ENCODE measurements around the gene ADGRB2. TPM values are rescaled to one million over a fixed set of nuclear protein-coding genes. Genes with fewer than 3 reads are reported as not detected.

ADGRB2 gene
- total and polyA plus RNA-seq, 2 experiments from 2014 or later, result 0.51 to 3.6 TPM

- Histone ChIP-seq H3K9me3 (ENCODE audit: low read depth) (no peaks in the 10 kb centered on the region), H3F3A (ENCODE audit: insufficient read depth) (peaks cover 11% of the 10 kb centered on the region), H2AFZ (no peak overlapping the region), H4K20me1 (ENCODE audit: insufficient read depth) (no peaks in the 10 kb centered on the region), H3K79me2 (ENCODE audit: insufficient read depth) (no peaks in the 10 kb centered on the region), H3K9me2 (ENCODE audit: insufficient read depth) (no peaks in the 10 kb centered on the region), H3K36me3 (ENCODE audit: low read depth) (no peaks in the 10 kb centered on the region), H3K27me3 (replicated peaks; ENCODE audit: insufficient read depth) (no peaks in the 10 kb centered on the region), H3K4me2 (ENCODE audit: unreplicated experiment) (no peak overlapping the region), H3K4me3 (no peak overlapping the region), H3K4me1 (ENCODE audit: insufficient read depth) (peaks cover 15% of the 10 kb centered on the region; the same call in 1 of the 2 replicates), H3K9ac (no peak overlapping the region), H3K27ac (no peak overlapping the region)
- DNase-seq, result no peak
- TF ChIP-seq EZH2phosphoT487 (IDR thresholded peaks at IDR 0.05; ENCODE audit: insufficient read depth, low read depth) (no peak), EZH2 (IDR thresholded peaks at IDR 0.05; ENCODE audit: insufficient read depth, poor library complexity, severe bottlenecking) (no peak)
- 63 to 69% methylated on average over 3 of the region's 3 CpGs for WGBS, 2 experiments (ENCODE audit: low coverage in 1 of 2, low lambda C conversion rate in 2 of 2, missing lambda C conversion rate in 2 of 2)
- in situ Hi-C loops (cut with MboI), result no loop called here
Observed at GRCh38 chr1:31785947-31786290, 21.8 kb upstream of the ADGRB2 start.

GRCh38 chr1:31785020-31785946, 21.1 kb upstream of the ADGRB2 start:
- Histone ChIP-seq H2AFZ (no peak overlapping the region), H3K4me1 (ENCODE audit: insufficient read depth) (peaks cover 14% of the 10 kb centered on the region; the same call in 1 of the 2 replicates), H3K27ac (no peak overlapping the region), H3K9ac (no peak overlapping the region), H4K20me1 (ENCODE audit: insufficient read depth) (no peaks in the 10 kb centered on the region), H3K9me3 (ENCODE audit: low read depth) (no peaks in the 10 kb centered on the region), H3F3A (ENCODE audit: insufficient read depth) (peaks cover 9% of the 10 kb centered on the region), H3K79me2 (ENCODE audit: insufficient read depth) (no peaks in the 10 kb centered on the region), H3K36me3 (ENCODE audit: low read depth) (no peaks in the 10 kb centered on the region), H3K4me3 (no peak overlapping the region), H3K4me2 (ENCODE audit: unreplicated experiment) (no peak overlapping the region), H3K27me3 (replicated peaks; ENCODE audit: insufficient read depth) (no peaks in the 10 kb centered on the region), H3K9me2 (ENCODE audit: insufficient read depth) (no peaks in the 10 kb centered on the region)
- TF ChIP-seq EZH2 (IDR thresholded peaks at IDR 0.05; ENCODE audit: insufficient read depth, poor library complexity, severe bottlenecking), result no peak
- TF ChIP-seq EZH2phosphoT487 (IDR thresholded peaks at IDR 0.05; ENCODE audit: insufficient read depth, low read depth), result no peak
- 72 to 73% methylated on average over 20 of the region's 20 CpGs for WGBS, 2 experiments (ENCODE audit: low coverage in 1 of 2, low lambda C conversion rate in 2 of 2, missing lambda C conversion rate in 2 of 2)
- in situ Hi-C loops (cut with MboI), result no loop called here
- no peak for DNase-seq

GRCh38 chr1:31784356-31785019, 20.3 kb upstream of the ADGRB2 start:
- no peak overlapping the region for H3K27ac ChIP-seq
- WGBS, 2 experiments (ENCODE audit: low coverage in 1 of 2, low lambda C conversion rate in 2 of 2, missing lambda C conversion rate in 2 of 2), result 88 to 96% methylated on average over 4 of the region's 4 CpGs
- no peak for DNase-seq

GRCh38 chr1:31783846-31784245, 19.7 kb upstream of the ADGRB2 start:
- H4K20me1 ChIP-seq (ENCODE audit: insufficient read depth), result no peaks in the 10 kb centered on the region
- no peaks in the 10 kb centered on the region for H3K27me3 ChIP-seq (replicated peaks; ENCODE audit: insufficient read depth)
- H3K9me2 ChIP-seq (ENCODE audit: insufficient read depth), result no peaks in the 10 kb centered on the region
- WGBS, 2 experiments (ENCODE audit: low coverage in 1 of 2, low lambda C conversion rate in 2 of 2, missing lambda C conversion rate in 2 of 2), result 73 to 80% methylated on average over 3 of the region's 3 CpGs
- no peaks in the 10 kb centered on the region for H3K79me2 ChIP-seq (ENCODE audit: insufficient read depth)
- no peak overlapping the region for H3K4me2 ChIP-seq (ENCODE audit: unreplicated experiment)
- H3K4me1 ChIP-seq (ENCODE audit: insufficient read depth), result 0 out of 2 replicates have a peak, but pooled peaks cover 4% of the 10 kb centered on the region
- no peak for DNase-seq
- in situ Hi-C loops (cut with MboI), result no loop called here
- no peaks in the 10 kb centered on the region for H3K9me3 ChIP-seq (ENCODE audit: low read depth)
- no peak overlapping the region for H3K4me3 ChIP-seq
- TF ChIP-seq EZH2phosphoT487 (IDR thresholded peaks at IDR 0.05; ENCODE audit: insufficient read depth, low read depth), result no peak
- no peak for TF ChIP-seq EZH2 (IDR thresholded peaks at IDR 0.05; ENCODE audit: insufficient read depth, poor library complexity, severe bottlenecking)
- no peak overlapping the region for H3K27ac ChIP-seq
- H3K9ac ChIP-seq, result no peak overlapping the region
- no peaks in the 10 kb centered on the region for H3K36me3 ChIP-seq (ENCODE audit: low read depth)
- no peak overlapping the region for H2AFZ ChIP-seq
- H3F3A ChIP-seq (ENCODE audit: insufficient read depth), result no peaks in the 10 kb centered on the region

More at GRCh38 chr1:31784356-31785019, 20.3 kb upstream of the ADGRB2 start:
- no peak overlapping the region for H2AFZ ChIP-seq
- H3K9ac ChIP-seq, result no peak overlapping the region
- H4K20me1 ChIP-seq (ENCODE audit: insufficient read depth), result no peaks in the 10 kb centered on the region
- peaks cover 6% of the 10 kb centered on the region; the same call in 1 of the 2 replicates for H3K4me1 ChIP-seq (ENCODE audit: insufficient read depth)
- no peak overlapping the region for H3K4me2 ChIP-seq (ENCODE audit: unreplicated experiment)
- no peaks in the 10 kb centered on the region for H3K9me3 ChIP-seq (ENCODE audit: low read depth)
- H3K9me2 ChIP-seq (ENCODE audit: insufficient read depth), result no peaks in the 10 kb centered on the region
- H3K4me3 ChIP-seq, result no peak overlapping the region
- H3K36me3 ChIP-seq (ENCODE audit: low read depth), result no peaks in the 10 kb centered on the region
- H3K79me2 ChIP-seq (ENCODE audit: insufficient read depth), result no peaks in the 10 kb centered on the region
- peaks cover under 1% of the 10 kb centered on the region; the same call in 1 of the 2 replicates for H3F3A ChIP-seq (ENCODE audit: insufficient read depth)
- in situ Hi-C loops (cut with MboI), result no loop called here
- no peaks in the 10 kb centered on the region for H3K27me3 ChIP-seq (replicated peaks; ENCODE audit: insufficient read depth)
- TF ChIP-seq EZH2 (IDR thresholded peaks at IDR 0.05; ENCODE audit: insufficient read depth, poor library complexity, severe bottlenecking), result no peak
- TF ChIP-seq EZH2phosphoT487 (IDR thresholded peaks at IDR 0.05; ENCODE audit: insufficient read depth, low read depth), result no peak

Measured in GM23248 (cell line).